RWPE1 (cell line): ENCODE results near the gene CDC42SE1.

Experiments
- CTCF ChIA-PET: fragments of 350-600 bp; sonication (Branson Sonifier 250); formaldehyde crosslinking; extraction: SDS; loops from one replicate; lab custom pipeline; 2021; lab: Yijun Ruan, JAX
- POLR2A ChIA-PET: fragments of 400-600 bp; formaldehyde crosslinking; extraction: SDS; loops from one replicate; lab custom pipeline; 2020; ENCODE audit warnings: antibody characterized with exemption; ENCODE audit not compliant: low non-redundant PET; lab: Yijun Ruan, JAX
- DNase-seq: peaks from one replicate; pipeline ENCODE4 v3.0.0; 2012; ENCODE audit warnings: low spot score
- H3K27ac ChIP-seq: fragments of 450-650 bp; 2 replicates; pipeline ENCODE4 v1.5.1; 2017
- TF ChIP-seq, protein P1 (sequence below): fragments of 450-650 bp; conservative IDR thresholded peaks from 2 replicates; pipeline ENCODE4 v1.5.1; 2017; ENCODE audit warnings: low read depth, mild to moderate bottlenecking

Gene CDC42SE1

GRCh38 chr1:151085953-151086559, 26.6 kb upstream of the CDC42SE1 start:
- TF ChIP-seq, protein P1, sequence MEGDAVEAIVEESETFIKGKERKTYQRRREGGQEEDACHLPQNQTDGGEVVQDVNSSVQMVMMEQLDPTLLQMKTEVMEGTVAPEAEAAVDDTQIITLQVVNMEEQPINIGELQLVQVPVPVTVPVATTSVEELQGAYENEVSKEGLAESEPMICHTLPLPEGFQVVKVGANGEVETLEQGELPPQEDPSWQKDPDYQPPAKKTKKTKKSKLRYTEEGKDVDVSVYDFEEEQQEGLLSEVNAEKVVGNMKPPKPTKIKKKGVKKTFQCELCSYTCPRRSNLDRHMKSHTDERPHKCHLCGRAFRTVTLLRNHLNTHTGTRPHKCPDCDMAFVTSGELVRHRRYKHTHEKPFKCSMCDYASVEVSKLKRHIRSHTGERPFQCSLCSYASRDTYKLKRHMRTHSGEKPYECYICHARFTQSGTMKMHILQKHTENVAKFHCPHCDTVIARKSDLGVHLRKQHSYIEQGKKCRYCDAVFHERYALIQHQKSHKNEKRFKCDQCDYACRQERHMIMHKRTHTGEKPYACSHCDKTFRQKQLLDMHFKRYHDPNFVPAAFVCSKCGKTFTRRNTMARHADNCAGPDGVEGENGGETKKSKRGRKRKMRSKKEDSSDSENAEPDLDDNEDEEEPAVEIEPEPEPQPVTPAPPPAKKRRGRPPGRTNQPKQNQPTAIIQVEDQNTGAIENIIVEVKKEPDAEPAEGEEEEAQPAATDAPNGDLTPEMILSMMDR: no peak
- CTCF ChIA-PET: interaction anchor here (0.6 to 1.4 kb wide), 4 partner anchors 14 to 387 kb away, joined by 3 to 5 read pairs (median 4); no protein-coding TSS in a partner anchor
- no peak overlapping the region for H3K27ac ChIP-seq
- no peak for DNase-seq
- POLR2A ChIA-PET: interaction anchor here (0.6 kb wide), 1 partner anchor 11 kb away, joined by 9 read pairs; no protein-coding TSS in a partner anchor

DNA sequence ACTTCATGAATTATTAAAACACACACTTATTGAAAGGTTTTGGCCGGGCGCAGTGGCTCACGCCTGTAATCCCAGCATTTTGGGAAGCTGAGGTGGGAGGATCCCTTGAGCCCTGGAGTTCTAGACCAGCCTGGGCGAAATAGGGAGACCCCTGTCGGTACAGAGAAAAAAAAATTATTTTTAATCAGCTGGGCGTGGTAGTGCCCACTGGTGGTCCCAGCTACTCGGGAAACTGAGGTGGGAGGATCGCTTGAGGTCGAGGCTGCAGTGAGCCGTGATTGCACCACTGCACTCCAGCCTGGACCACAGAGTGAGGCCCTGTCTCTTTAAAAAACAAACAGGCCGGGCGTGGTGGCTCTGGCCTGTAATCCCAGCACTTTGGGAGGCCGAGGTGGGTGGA, 12.8 kb upstream of the CDC42SE1 start:
- TF ChIP-seq, protein P1: no peak
- POLR2A ChIA-PET: no interaction called here
- no peak for DNase-seq
- peak overlapping the region; percentile 57 for H3K27ac ChIP-seq
- CTCF ChIA-PET: interaction anchor here (1.7 to 1.8 kb wide), 2 partner anchors 18 to 25 kb away, joined by 9 to 11 read pairs; partner anchors contain the start of gene C1orf56

- peak within 1 kb of the TSS; percentile 99 for H3K27ac ChIP-seq
- ChIA-PET CTCF (interaction anchor here (0.6 to 1.8 kb wide), 6 partner anchors 11 to 1114 kb away, joined by 3 to 11 read pairs (median 8); partner anchors contain the start of genes C1orf56 and MLLT11), POLR2A (interaction anchor here (0.5 to 0.6 kb wide), 2 partner anchors 27 to 71 kb away, joined by 3 read pairs; no protein-coding TSS in a partner anchor)
- DNase-seq: peak; percentile 89
- TF ChIP-seq, protein P1: peak; percentile 93
These were observed 11.3 kb upstream of the CDC42SE1 start, which contains the start of gene GABPB2 for GRCh38 chr1:151070474-151071276. GABPB2 (plus strand) TSS chr1:151070761; CDS start chr1:151088190, 17,429 bp downstream.

DNA sequence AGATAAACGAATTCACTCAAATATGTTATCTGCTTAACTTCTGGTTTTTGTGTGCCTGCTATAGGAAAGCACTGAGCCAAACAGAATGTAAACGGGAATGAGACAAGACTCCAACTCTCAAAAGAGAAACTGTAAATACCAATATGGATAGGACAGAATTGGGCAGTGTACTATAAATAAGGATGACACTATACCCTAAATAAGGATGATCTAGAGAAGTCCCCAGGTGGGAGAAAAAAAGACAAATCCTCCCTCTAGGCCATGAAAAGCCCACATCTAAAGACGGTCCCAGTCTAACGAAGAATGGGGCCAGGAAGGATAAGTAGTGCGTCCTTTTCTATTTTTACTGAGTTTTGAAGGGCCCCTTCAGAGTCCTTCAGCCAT, 9.7 kb upstream of the CDC42SE1 start:
- TF ChIP-seq, protein P1: no peak
- DNase-seq: no peak
- H3K27ac ChIP-seq: peak overlapping the region; percentile 99
- POLR2A ChIA-PET: no interaction called here
- CTCF ChIA-PET: interaction anchor here (0.6 kb wide), 1 partner anchor 44 kb away, joined by 3 read pairs; no protein-coding TSS in a partner anchor

- CTCF ChIA-PET: no interaction called here
- POLR2A ChIA-PET: no interaction called here
- TF ChIP-seq, protein P1: no peak
- DNase-seq: no peak
- H3K27ac ChIP-seq: no peak overlapping the region
These were observed 7.8 kb upstream of the CDC42SE1 start for GRCh38 chr1:151067185-151067584.

DNA sequence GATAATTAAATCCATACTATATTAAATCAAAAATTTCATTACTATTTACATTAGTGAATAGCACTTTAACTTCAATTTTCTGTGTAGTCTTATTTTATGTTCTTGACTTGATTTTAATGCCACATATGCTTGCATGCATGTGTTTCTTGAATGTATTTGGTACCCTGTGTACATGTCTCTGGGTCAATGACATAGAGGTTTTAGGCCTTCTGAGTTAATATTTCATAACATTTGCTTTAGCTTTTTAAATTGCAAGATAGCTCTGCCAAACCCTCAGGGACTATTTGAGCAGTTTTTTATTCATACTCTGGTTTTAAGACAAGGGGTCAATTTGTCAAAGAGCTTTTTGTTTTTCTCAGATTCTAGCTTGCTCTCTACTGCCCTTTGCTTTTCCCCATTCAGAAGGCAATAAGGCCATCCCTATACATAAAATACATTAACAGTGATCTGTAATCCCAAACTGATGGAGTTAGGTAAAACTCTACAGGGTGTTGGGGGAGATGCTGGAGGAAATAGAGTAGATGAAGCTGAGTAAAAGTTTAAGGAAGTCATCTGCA, 5.7 kb upstream of the CDC42SE1 start:
- DNase-seq: no peak
- H3K27ac ChIP-seq: no peak overlapping the region
- ChIA-PET POLR2A (no interaction called here), CTCF (interaction anchor here (0.9 kb wide), 1 partner anchor 165 kb away, joined by 3 read pairs; no protein-coding TSS in a partner anchor)
- TF ChIP-seq, protein P1: no peak
